ENCODE results near the gene VSIR. TPM values are rescaled to one million over a fixed set of nuclear protein-coding genes. Genes with fewer than 3 reads are reported as not detected.

VSIR gene
- total and polyA plus RNA-seq, 10 of the 15 experiments (the other 5 are each of a cell fraction or from before 2014, with no cell fraction given) = 0.19 to 12.5 (median 6.7) TPM

GRCh38 chr10:71719042-71719441, 54.3 kb downstream of the VSIR start:
- H4K20me1 ChIP-seq (ENCODE audit: control insufficient read depth, insufficient read depth) = no peaks in the 10 kb centered on the region
- no peaks in the 10 kb centered on the region for H3K27me3 ChIP-seq (replicated peaks in 1 of 2; ENCODE audit: control insufficient read depth in 2 of 2, insufficient read depth in 2 of 2, low read length in 1 of 2)
- POLR2A ChIA-PET = no interaction called here
- FAIRE-seq = no peak
- no peak overlapping the region for H3K9ac ChIP-seq (ENCODE audit: control insufficient read depth, insufficient read depth, low read length)
- TF ChIP-seq ZBED1 (IDR thresholded peaks at IDR 0.05; ENCODE audit: borderline replicate concordance) = no peak
- TF ChIP-seq PAX5 (IDR thresholded peaks at IDR 0.05; ENCODE audit: borderline replicate concordance, low read depth, low read length) = no peak
- no peak for TF ChIP-seq CEBPZ (IDR thresholded peaks at IDR 0.05; ENCODE audit: low read depth, low read length)
- H3K4me1 ChIP-seq (ENCODE audit: control insufficient read depth, insufficient read depth, low read length) = peaks cover 10% of the 10 kb centered on the region
- H2AFZ ChIP-seq (ENCODE audit: control insufficient read depth, low read depth, low read length) = no peak overlapping the region
- no peaks in the 10 kb centered on the region for H3K36me3 ChIP-seq (ENCODE audit: control insufficient read depth in 2 of 2, insufficient read depth in 2 of 2, low read length in 1 of 2)
- ATAC-seq = no peak
- CTCF ChIA-PET = interaction anchor here (0.6 to 1.7 kb wide), 5 partner anchors 10 to 110 kb away, joined by 3 to 7 read pairs (median 4); no protein-coding TSS in a partner anchor
- no peak overlapping the region for H3K4me3 ChIP-seq
- H3K4me2 ChIP-seq (ENCODE audit: control insufficient read depth, insufficient read depth) = no peak overlapping the region
- no TSS peak for BruUV-seq (replicated peaks)
- no peak for DNase-seq (ENCODE audit: low read depth, low spot score)
- H3K27ac ChIP-seq (ENCODE audit: control insufficient read depth, insufficient read depth) = no peak overlapping the region
- in situ Hi-C loops (cut with MboI) = no loop called here
- no peaks in the 10 kb centered on the region for H3K9me3 ChIP-seq (replicated peaks; ENCODE audit: control insufficient read depth, insufficient read depth, low read length)
- SMC1A ChIA-PET (ENCODE audit: uncharacterized antibody, unreplicated experiment) = interaction anchor here (1.3 kb wide), 1 partner anchor 55 kb away, joined by 4 read pairs; the partner anchor contains the start of gene VSIR
- H3K79me2 ChIP-seq (ENCODE audit: control insufficient read depth, insufficient read depth, low read length) = no peaks in the 10 kb centered on the region
- intact Hi-C loops (cut with micrococcal nuclease; ENCODE audit: unreplicated experiment) = no loop called here
- RAD21 ChIA-PET (ENCODE audit: unreplicated experiment) = interaction anchor here (0.8 kb wide), 1 partner anchor 177 kb away, joined by 3 read pairs; no protein-coding TSS in a partner anchor
- WGBS (ENCODE audit: insufficient coverage, insufficient replicate concordance, low lambda C conversion rate, missing lambda C conversion rate) = 49% methylated on average over 7 of the region's 7 CpGs
